ENCODE results near the gene TMTC1.

DNA sequence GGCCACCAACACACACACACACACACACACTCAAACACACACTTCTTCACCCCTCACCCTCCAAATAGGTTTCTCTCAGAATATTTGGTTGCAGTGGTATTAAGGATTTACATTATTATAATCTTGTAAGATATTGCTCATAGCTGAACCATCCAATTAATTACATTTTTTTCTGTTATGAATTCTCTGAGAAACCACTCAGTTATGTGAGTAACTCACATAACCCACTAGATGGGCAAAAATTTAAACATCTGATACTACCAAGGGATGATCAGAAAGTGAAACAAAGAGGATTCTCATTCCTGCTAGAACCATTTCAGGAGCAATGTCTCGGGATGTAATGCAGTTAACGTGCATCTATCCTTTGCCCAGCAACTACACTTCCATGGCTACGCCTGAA lies 31.6 kb downstream of the TMTC1 start:
- TF ChIP-seq POLR2A (IDR thresholded peaks at IDR 0.05) = no peak
- TF ChIP-seq, protein P1, sequence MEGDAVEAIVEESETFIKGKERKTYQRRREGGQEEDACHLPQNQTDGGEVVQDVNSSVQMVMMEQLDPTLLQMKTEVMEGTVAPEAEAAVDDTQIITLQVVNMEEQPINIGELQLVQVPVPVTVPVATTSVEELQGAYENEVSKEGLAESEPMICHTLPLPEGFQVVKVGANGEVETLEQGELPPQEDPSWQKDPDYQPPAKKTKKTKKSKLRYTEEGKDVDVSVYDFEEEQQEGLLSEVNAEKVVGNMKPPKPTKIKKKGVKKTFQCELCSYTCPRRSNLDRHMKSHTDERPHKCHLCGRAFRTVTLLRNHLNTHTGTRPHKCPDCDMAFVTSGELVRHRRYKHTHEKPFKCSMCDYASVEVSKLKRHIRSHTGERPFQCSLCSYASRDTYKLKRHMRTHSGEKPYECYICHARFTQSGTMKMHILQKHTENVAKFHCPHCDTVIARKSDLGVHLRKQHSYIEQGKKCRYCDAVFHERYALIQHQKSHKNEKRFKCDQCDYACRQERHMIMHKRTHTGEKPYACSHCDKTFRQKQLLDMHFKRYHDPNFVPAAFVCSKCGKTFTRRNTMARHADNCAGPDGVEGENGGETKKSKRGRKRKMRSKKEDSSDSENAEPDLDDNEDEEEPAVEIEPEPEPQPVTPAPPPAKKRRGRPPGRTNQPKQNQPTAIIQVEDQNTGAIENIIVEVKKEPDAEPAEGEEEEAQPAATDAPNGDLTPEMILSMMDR (IDR thresholded peaks at IDR 0.05) = no peak

Data from uterus (tissue), 2 donors.